ENCODE data around the gene IL36A.

The IL36A gene

GRCh38 chr2:113005030-113005509, at the start of gene IL36A:
IL36A (plus strand) TSS chr2:113005459; CDS start chr2:113005872, 413 bp downstream.
- H3K4me3 ChIP-seq (ENCODE audit: low read depth, low read length): no peak within 1 kb of the TSS
- TF ChIP-seq CTCF (IDR thresholded peaks at IDR 0.05; ENCODE audit: low read depth, low read length): no peak

- no peak for TF ChIP-seq CTCF (IDR thresholded peaks at IDR 0.05; ENCODE audit: low read depth, low read length)
- no peak overlapping the region for H3K4me3 ChIP-seq (ENCODE audit: low read depth, low read length)
These were observed 47.7 kb upstream of the IL36A start for GRCh38 chr2:112957511-112957910.

GRCh38 chr2:112958428-112959108, 46.7 kb upstream of the IL36A start:
- TF ChIP-seq CTCF (IDR thresholded peaks at IDR 0.05; ENCODE audit: low read depth, low read length): peak; percentile 83
- H3K4me3 ChIP-seq (ENCODE audit: low read depth, low read length): no peak overlapping the region

- TF ChIP-seq CTCF (IDR thresholded peaks at IDR 0.05; ENCODE audit: low read depth, low read length): no peak
- H3K4me3 ChIP-seq (ENCODE audit: low read depth, low read length): no peak overlapping the region
These were observed 46.0 kb upstream of the IL36A start for GRCh38 chr2:112959109-112959812.

- H3K4me3 ChIP-seq (ENCODE audit: low read depth, low read length): no peak overlapping the region
- TF ChIP-seq CTCF (IDR thresholded peaks at IDR 0.05; ENCODE audit: low read depth, low read length): peak; percentile 15; the same call in 1 of the 2 replicates
These were observed 44.9 kb upstream of the IL36A start for GRCh38 chr2:112960230-112960825.

GRCh38 chr2:112962308-112963175, 42.7 kb upstream of the IL36A start:
- no peak for TF ChIP-seq CTCF (IDR thresholded peaks at IDR 0.05; ENCODE audit: low read depth, low read length)
- H3K4me3 ChIP-seq (ENCODE audit: low read depth, low read length): no peak overlapping the region

Measured in WI38 (cell line).